GM19351 (cell line): ENCODE measurements around the gene XPR1.
"Not testable (repeated sequence)": the region's sequence is repeated elsewhere in the genome, so short reads cannot be mapped to it uniquely, and the experiment has no call there.

Source experiments
- ATAC-seq: cut with Tn5 transposase; IDR thresholded peaks from one replicate; pipeline ENCODE4 v1.9.1; 2021; ENCODE audit warnings: mild to moderate bottlenecking, moderate library complexity; ENCODE audit not compliant: unreplicated experiment

The XPR1 gene

GRCh38 chr1:180778782-180779398 is 147.1 kb downstream of the XPR1 start:
- no peak for ATAC-seq

GRCh38 chr1:180779584-180779983 is 147.8 kb downstream of the XPR1 start:
- ATAC-seq: no peak

- ATAC-seq: no peak
Measured at GRCh38 chr1:180781718-180782117, 149.9 kb downstream of the XPR1 start.

- no peak for ATAC-seq
Measured at GRCh38 chr1:180785291-180785690, 153.5 kb downstream of the XPR1 start.

- no peak for ATAC-seq
Measured at GRCh38 chr1:180785887-180786286, 154.1 kb downstream of the XPR1 start.

GRCh38 chr1:180786624-180787023 is 154.8 kb downstream of the XPR1 start:
- ATAC-seq: no peak

- no peak for ATAC-seq
Measured at GRCh38 chr1:180787628-180788307, 155.9 kb downstream of the XPR1 start.

GRCh38 chr1:180789460-180789859 is 157.6 kb downstream of the XPR1 start:
- no peak for ATAC-seq

GRCh38 chr1:180791152-180791551 is 159.3 kb downstream of the XPR1 start:
- ATAC-seq: not testable (repeated sequence)

- no peak for ATAC-seq
Measured at GRCh38 chr1:180791806-180792205, 160.0 kb downstream of the XPR1 start.

GRCh38 chr1:180793451-180793850 is 161.6 kb downstream of the XPR1 start:
- ATAC-seq: no peak

- ATAC-seq: no peak
Measured at GRCh38 chr1:180796897-180797640, 165.2 kb downstream of the XPR1 start.

- no peak for ATAC-seq
Measured at GRCh38 chr1:180800945-180801344, 169.1 kb downstream of the XPR1 start.

- no peak for ATAC-seq
Measured at GRCh38 chr1:180802813-180803212, 171.0 kb downstream of the XPR1 start.

GRCh38 chr1:180805316-180805715 is 173.5 kb downstream of the XPR1 start:
- ATAC-seq: peak; percentile 78

- ATAC-seq: no peak
Measured at GRCh38 chr1:180811298-180811697, 179.5 kb downstream of the XPR1 start.

- no peak for ATAC-seq
Measured at GRCh38 chr1:180811886-180812285, 180.1 kb downstream of the XPR1 start.

- no peak for ATAC-seq
Measured at GRCh38 chr1:180814258-180814657, 182.4 kb downstream of the XPR1 start.

GRCh38 chr1:180815188-180815587 is 183.4 kb downstream of the XPR1 start:
- no peak for ATAC-seq

GRCh38 chr1:180816132-180816531 is 184.3 kb downstream of the XPR1 start:
- no peak for ATAC-seq

- no peak for ATAC-seq
Measured at GRCh38 chr1:180821970-180822369, 190.1 kb downstream of the XPR1 start.

- not testable (repeated sequence) for ATAC-seq
Measured at GRCh38 chr1:180831507-180831906, 199.7 kb downstream of the XPR1 start.
